Measurements from ENCODE around the gene FLNB. TPM values are rescaled to one million over a fixed set of nuclear protein-coding genes. Genes with fewer than 3 reads are reported as not detected.

Gene FLNB
- total RNA-seq, 4 donors from 2014 or later = 60.2 to 138 (median 96.2) TPM

- H3K4me3 ChIP-seq = no peak overlapping the region
- no peaks in the 10 kb centered on the region for H3K9me3 ChIP-seq
- peak overlapping the region in 3 of 4 donors; percentile 3 to 58 (median 54) for H3K27ac ChIP-seq
- H3K27me3 ChIP-seq = no peaks in the 10 kb centered on the region
- TF ChIP-seq POLR2AphosphoS5 (IDR thresholded peaks at IDR 0.05) (no peak), POLR2A (IDR thresholded peaks at IDR 0.05) (no peak), EP300 (IDR thresholded peaks at IDR 0.05) (no peak)
- TF ChIP-seq, protein P1, sequence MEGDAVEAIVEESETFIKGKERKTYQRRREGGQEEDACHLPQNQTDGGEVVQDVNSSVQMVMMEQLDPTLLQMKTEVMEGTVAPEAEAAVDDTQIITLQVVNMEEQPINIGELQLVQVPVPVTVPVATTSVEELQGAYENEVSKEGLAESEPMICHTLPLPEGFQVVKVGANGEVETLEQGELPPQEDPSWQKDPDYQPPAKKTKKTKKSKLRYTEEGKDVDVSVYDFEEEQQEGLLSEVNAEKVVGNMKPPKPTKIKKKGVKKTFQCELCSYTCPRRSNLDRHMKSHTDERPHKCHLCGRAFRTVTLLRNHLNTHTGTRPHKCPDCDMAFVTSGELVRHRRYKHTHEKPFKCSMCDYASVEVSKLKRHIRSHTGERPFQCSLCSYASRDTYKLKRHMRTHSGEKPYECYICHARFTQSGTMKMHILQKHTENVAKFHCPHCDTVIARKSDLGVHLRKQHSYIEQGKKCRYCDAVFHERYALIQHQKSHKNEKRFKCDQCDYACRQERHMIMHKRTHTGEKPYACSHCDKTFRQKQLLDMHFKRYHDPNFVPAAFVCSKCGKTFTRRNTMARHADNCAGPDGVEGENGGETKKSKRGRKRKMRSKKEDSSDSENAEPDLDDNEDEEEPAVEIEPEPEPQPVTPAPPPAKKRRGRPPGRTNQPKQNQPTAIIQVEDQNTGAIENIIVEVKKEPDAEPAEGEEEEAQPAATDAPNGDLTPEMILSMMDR (IDR thresholded peaks at IDR 0.05) = no peak
- ATAC-seq = no peak
- peaks cover 0 to 58% of the 10 kb centered on the region in 2 donors for H3K36me3 ChIP-seq
- peaks cover 2 to 71% (median 13%) of the 10 kb centered on the region in 3 donors for H3K4me1 ChIP-seq
- 67 to 88% methylated on average over 2 to 8 of the region's 9 CpGs for WGBS, 2 donors (ENCODE audit: low coverage in 1 of 2)
Observed at GRCh38 chr3:58171126-58171525, 162.9 kb downstream of the FLNB start.

DNA sequence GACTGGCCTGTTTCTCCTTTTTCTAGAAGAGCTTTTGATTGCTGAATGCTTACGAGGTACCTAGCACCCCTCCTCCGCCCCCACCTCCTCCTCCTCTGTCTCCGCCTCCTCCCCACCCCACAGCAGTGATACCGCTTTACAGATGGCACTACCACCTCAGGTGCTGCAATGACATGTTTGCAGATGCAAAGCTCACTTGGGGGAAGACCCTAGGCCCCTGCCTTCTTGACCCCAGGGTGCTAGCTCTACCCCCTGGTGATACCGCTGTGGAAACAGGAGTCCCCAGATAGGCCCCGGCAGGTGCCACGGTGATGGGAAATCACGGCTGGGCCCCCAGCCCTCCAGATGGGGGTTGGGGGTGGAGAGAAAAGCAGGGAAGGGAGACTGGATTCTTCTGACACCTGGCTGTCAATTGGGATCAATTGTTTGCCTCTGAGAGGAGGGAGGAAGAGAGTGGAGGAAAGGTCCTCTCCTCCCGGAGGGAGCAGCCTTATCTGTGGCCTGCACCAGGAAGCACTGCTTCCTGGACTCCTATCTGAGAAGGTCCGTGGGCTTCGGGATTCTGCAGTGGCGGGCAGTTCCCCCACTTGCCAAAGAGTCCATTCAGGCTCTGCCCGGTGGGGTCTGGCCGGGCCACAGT, 164.9 kb downstream of the FLNB start:
- Histone ChIP-seq H3K36me3 (peaks cover 0 to 42% of the 10 kb centered on the region in 2 donors), H3K9me3 (no peaks in the 10 kb centered on the region), H3K27ac (peak overlapping the region in 3 of 4 donors; percentile 38 to 77 (median 44)), H3K4me3 (no peak overlapping the region), H3K27me3 (no peaks in the 10 kb centered on the region), H3K4me1 (peaks cover 2 to 71% (median 15%) of the 10 kb centered on the region in 3 donors)
- no peak for ATAC-seq
- 85% methylated on average over 7 of the region's 14 CpGs; no CpG with 5 or more reads in 1 of the 2 donors for WGBS, 2 donors (ENCODE audit: low coverage in 1 of 2)
- TF ChIP-seq, protein P1 (IDR thresholded peaks at IDR 0.05) = no peak
- TF ChIP-seq POLR2AphosphoS5 (IDR thresholded peaks at IDR 0.05) = no peak
- no peak for TF ChIP-seq POLR2A (IDR thresholded peaks at IDR 0.05)
- TF ChIP-seq EP300 (IDR thresholded peaks at IDR 0.05) = no peak

DNA sequence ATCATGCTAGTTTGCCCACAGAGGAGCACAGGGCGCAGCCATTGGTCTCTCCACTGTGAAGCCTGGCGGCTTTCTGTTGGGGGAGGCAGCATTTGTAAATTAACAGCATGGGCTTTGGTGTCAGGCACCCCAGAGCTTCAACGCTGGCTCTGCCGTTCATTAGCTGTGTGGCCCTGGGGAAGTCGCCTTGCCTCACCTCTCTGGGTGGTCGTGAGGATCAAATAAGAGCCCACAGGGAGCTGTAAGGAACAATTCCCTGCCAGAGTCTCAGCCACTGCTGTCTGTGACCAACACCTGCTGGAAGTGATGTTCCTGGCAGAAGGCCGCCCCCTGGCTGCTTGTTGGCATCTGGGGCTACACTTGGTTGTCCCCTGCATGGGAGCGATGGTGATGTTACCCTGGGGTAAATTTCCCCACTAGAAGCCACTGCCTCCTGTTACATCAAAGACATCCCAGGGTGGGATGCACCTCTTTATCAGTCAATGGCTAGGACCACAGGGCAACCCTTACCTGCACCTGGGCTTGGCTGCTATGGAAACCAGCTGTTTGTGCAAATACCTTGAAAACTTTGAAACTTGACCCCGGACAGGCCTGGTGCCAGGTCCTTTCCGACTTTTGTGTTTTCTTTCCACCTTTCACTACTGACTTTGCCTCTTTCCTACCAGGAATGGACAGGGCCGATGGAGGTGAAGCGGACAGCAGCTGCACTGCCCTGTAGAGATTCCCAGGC, 165.6 kb downstream of the FLNB start:
- Histone ChIP-seq H3K27me3 (no peaks in the 10 kb centered on the region), H3K4me3 (no peak overlapping the region), H3K4me1 (peaks cover 2 to 78% (median 15%) of the 10 kb centered on the region in 3 donors), H3K27ac (peak overlapping the region in 3 of 4 donors; percentile 38 to 77 (median 44)), H3K9me3 (no peaks in the 10 kb centered on the region), H3K36me3 (peaks cover 0 to 35% of the 10 kb centered on the region in 2 donors)
- no peak for ATAC-seq
- no peak for TF ChIP-seq EP300 (IDR thresholded peaks at IDR 0.05)
- no peak for TF ChIP-seq POLR2AphosphoS5 (IDR thresholded peaks at IDR 0.05)
- TF ChIP-seq POLR2A (IDR thresholded peaks at IDR 0.05) = no peak
- TF ChIP-seq, protein P1 (IDR thresholded peaks at IDR 0.05) = peak in 2 of 4 experiments; percentile 13 to 53
- 85% methylated on average over 4 of the region's 12 CpGs; no CpG with 5 or more reads in 1 of the 2 donors for WGBS, 2 donors (ENCODE audit: low coverage in 1 of 2)

GRCh38 chr3:58175187-58175436, 166.9 kb downstream of the FLNB start:
- Histone ChIP-seq H3K4me1 (peaks cover 2 to 79% (median 15%) of the 10 kb centered on the region in 3 donors), H3K27me3 (no peaks in the 10 kb centered on the region), H3K36me3 (peaks cover 0 to 22% of the 10 kb centered on the region in 2 donors), H3K4me3 (no peak overlapping the region), H3K27ac (peak overlapping the region; percentile 21 to 77 (median 70)), H3K9me3 (no peaks in the 10 kb centered on the region)
- TF ChIP-seq, protein P1 (IDR thresholded peaks at IDR 0.05) = no peak
- TF ChIP-seq POLR2A (IDR thresholded peaks at IDR 0.05) (no peak), EP300 (IDR thresholded peaks at IDR 0.05) (no peak), POLR2AphosphoS5 (IDR thresholded peaks at IDR 0.05) (no peak)
- no peak for ATAC-seq
- WGBS, 2 donors (ENCODE audit: low coverage in 1 of 2) = 17 to 23% methylated on average over 2 to 3 of the region's 3 CpGs
